ENCODE measurements around the gene DICER1. TPM values are rescaled to one million over a fixed set of nuclear protein-coding genes. Genes with fewer than 3 reads are reported as not detected.

Gene DICER1
- total RNA-seq, 1 donor from 2014 or later, result 63.3 TPM

GRCh38 chr14:95137164-95137803 is 20.0 kb downstream of the DICER1 start:
- peaks cover 2% of the 10 kb centered on the region for H3K36me3 Mint-ChIP-seq (ENCODE audit: low read depth)
- no peaks in the 10 kb centered on the region for H3K27me3 Mint-ChIP-seq (ENCODE audit: low read depth)
- H3K9me3 Mint-ChIP-seq (ENCODE audit: low read depth), result no peaks in the 10 kb centered on the region
- DNase-seq (ENCODE audit: low spot score), result no peak
- TF ChIP-seq, protein P1, sequence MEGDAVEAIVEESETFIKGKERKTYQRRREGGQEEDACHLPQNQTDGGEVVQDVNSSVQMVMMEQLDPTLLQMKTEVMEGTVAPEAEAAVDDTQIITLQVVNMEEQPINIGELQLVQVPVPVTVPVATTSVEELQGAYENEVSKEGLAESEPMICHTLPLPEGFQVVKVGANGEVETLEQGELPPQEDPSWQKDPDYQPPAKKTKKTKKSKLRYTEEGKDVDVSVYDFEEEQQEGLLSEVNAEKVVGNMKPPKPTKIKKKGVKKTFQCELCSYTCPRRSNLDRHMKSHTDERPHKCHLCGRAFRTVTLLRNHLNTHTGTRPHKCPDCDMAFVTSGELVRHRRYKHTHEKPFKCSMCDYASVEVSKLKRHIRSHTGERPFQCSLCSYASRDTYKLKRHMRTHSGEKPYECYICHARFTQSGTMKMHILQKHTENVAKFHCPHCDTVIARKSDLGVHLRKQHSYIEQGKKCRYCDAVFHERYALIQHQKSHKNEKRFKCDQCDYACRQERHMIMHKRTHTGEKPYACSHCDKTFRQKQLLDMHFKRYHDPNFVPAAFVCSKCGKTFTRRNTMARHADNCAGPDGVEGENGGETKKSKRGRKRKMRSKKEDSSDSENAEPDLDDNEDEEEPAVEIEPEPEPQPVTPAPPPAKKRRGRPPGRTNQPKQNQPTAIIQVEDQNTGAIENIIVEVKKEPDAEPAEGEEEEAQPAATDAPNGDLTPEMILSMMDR (IDR thresholded peaks at IDR 0.05), result no peak
- H3K27ac Mint-ChIP-seq (ENCODE audit: unreplicated experiment), result no peak overlapping the region
- no peak overlapping the region for H3K4me3 Mint-ChIP-seq (ENCODE audit: unreplicated experiment)
- H3K4me1 Mint-ChIP-seq (ENCODE audit: low read depth), result peaks cover 44% of the 10 kb centered on the region

DNA sequence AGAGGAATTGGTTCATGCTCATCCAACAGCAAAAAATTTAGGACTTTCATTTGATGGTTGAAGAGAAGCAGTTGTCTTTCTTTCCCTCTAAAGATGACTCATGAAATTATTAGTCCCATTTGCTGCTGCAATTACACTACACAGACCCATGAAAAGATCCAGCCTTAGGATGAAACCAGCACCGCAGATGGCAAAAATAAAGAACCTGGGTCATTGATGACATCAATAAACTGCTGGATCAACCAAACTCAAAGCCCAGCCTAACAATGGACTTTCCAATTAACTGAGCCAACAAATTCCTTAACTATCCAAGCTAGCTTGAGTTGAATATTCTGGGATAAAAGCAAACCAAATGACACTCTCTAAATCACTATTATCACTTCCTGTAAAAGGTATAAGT is 20.7 kb downstream of the DICER1 start:
- Mint-ChIP-seq H3K27me3 (ENCODE audit: low read depth) (no peaks in the 10 kb centered on the region), H3K36me3 (ENCODE audit: low read depth) (peaks cover 2% of the 10 kb centered on the region), H3K27ac (ENCODE audit: unreplicated experiment) (no peak overlapping the region), H3K9me3 (ENCODE audit: low read depth) (no peaks in the 10 kb centered on the region), H3K4me3 (ENCODE audit: unreplicated experiment) (no peak overlapping the region), H3K4me1 (ENCODE audit: low read depth) (peaks cover 43% of the 10 kb centered on the region)
- no peak for DNase-seq (ENCODE audit: low spot score)
- TF ChIP-seq, protein P1 (IDR thresholded peaks at IDR 0.05), result no peak

- H3K4me1 Mint-ChIP-seq (ENCODE audit: low read depth), result peaks cover 31% of the 10 kb centered on the region
- no peak for DNase-seq (ENCODE audit: low spot score)
- peak overlapping the region; percentile 13 for H3K27ac Mint-ChIP-seq (ENCODE audit: unreplicated experiment)
- H3K36me3 Mint-ChIP-seq (ENCODE audit: low read depth), result peaks cover 7% of the 10 kb centered on the region
- H3K4me3 Mint-ChIP-seq (ENCODE audit: unreplicated experiment), result no peak overlapping the region
- H3K27me3 Mint-ChIP-seq (ENCODE audit: low read depth), result no peaks in the 10 kb centered on the region
- TF ChIP-seq, protein P1 (IDR thresholded peaks at IDR 0.05), result no peak
- H3K9me3 Mint-ChIP-seq (ENCODE audit: low read depth), result no peaks in the 10 kb centered on the region
Observed at GRCh38 chr14:95134304-95134933, 22.9 kb downstream of the DICER1 start.

- no peak overlapping the region for H3K4me3 Mint-ChIP-seq (ENCODE audit: unreplicated experiment)
- DNase-seq (ENCODE audit: low spot score), result no peak
- H3K36me3 Mint-ChIP-seq (ENCODE audit: low read depth), result peaks cover 12% of the 10 kb centered on the region
- H3K27ac Mint-ChIP-seq (ENCODE audit: unreplicated experiment), result no peak overlapping the region
- H3K4me1 Mint-ChIP-seq (ENCODE audit: low read depth), result peaks cover 22% of the 10 kb centered on the region
- no peaks in the 10 kb centered on the region for H3K27me3 Mint-ChIP-seq (ENCODE audit: low read depth)
- no peaks in the 10 kb centered on the region for H3K9me3 Mint-ChIP-seq (ENCODE audit: low read depth)
- TF ChIP-seq, protein P1 (IDR thresholded peaks at IDR 0.05), result no peak
Observed at GRCh38 chr14:95133282-95133681, 24.0 kb downstream of the DICER1 start.

GRCh38 chr14:95132760-95133159 is 24.6 kb downstream of the DICER1 start:
- H3K9me3 Mint-ChIP-seq (ENCODE audit: low read depth), result no peaks in the 10 kb centered on the region
- TF ChIP-seq, protein P1 (IDR thresholded peaks at IDR 0.05), result no peak
- H3K27ac Mint-ChIP-seq (ENCODE audit: unreplicated experiment), result no peak overlapping the region
- H3K4me1 Mint-ChIP-seq (ENCODE audit: low read depth), result peaks cover 19% of the 10 kb centered on the region
- H3K4me3 Mint-ChIP-seq (ENCODE audit: unreplicated experiment), result no peak overlapping the region
- H3K36me3 Mint-ChIP-seq (ENCODE audit: low read depth), result peaks cover 12% of the 10 kb centered on the region
- no peak for DNase-seq (ENCODE audit: low spot score)
- H3K27me3 Mint-ChIP-seq (ENCODE audit: low read depth), result no peaks in the 10 kb centered on the region
